Measurements from ENCODE around the gene FXYD4.
"Not testable (repeated sequence)": the region's sequence is repeated elsewhere in the genome, so short reads cannot be mapped to it uniquely, and the experiment has no call there.

Gene FXYD4

GRCh38 chr10:43421201-43421507, 49.7 kb downstream of the FXYD4 start:
- DNase-seq, result no peak

DNA sequence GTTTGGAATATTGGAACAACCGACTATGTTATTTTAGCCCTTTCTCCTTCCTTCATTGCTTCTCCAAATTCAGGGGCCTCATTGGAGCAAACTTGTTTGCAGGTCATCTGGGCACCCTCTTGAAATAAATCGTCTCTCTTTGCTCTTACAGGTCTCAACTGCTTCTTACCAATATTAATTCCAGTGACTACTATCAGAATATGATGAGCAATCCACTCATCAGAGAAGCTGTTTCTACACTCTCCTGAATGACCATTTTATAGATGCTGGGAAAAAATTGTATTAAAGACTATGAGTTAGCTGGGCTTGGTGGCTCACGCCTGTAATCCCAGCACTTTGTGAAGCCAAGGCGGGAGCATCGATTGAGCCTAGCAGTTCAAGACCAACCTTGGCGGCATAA, 50.1 kb downstream of the FXYD4 start:
- DNase-seq, result no peak

GRCh38 chr10:43421944-43422343, 50.5 kb downstream of the FXYD4 start:
- DNase-seq, result not testable (repeated sequence)

DNA sequence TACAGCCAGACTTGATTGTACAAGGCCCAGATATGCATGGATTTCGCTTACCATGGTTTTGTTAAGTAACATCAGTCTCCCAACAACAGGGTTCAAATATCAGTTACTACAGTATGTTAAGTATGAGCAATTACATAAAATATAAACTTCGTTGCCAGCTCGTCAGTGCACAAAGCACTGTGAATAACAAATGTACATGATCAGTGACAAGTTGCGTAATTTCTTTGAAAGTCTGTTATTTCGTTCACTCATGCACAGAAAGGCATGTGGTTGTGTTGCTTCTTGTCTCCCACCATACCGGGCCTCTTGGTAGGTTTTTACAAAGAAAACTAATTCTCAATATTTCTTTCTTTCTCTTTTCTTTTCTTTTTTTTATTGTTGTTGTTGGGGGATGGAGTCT, 53.0 kb downstream of the FXYD4 start:
- no peak for DNase-seq
